Coronary artery (tissue), 2 donors: Measurements from ENCODE around the gene UBR3.
"Not testable (repeated sequence)": the region's sequence is repeated elsewhere in the genome, so short reads cannot be mapped to it uniquely, and the experiment has no call there.

Experiments used
- DNase-seq: peaks from one replicate; pipeline ENCODE4 v3.0.0-alpha.2; 2017; ENCODE audit warnings: low spot score
- H3K27ac ChIP-seq, 2 donors: fragments of 200-600 bp; sonication (generic); one replicate each; pipeline ENCODE4 v1.5.1; 2016 to 2019
- H3K4me3 ChIP-seq: fragments of 200-600 bp; sonication (generic); 2 replicates; pipeline ENCODE4 v1.5.1; 2016; ENCODE audit warnings: mild to moderate bottlenecking, moderate library complexity
- CTCF ChIP-seq: fragments of 200-600 bp; sonication (generic); IDR thresholded peaks from one replicate; pipeline ENCODE4 v1.5.1; 2019; ENCODE audit warnings: antibody characterized with exemption

UBR3 gene

GRCh38 chr2:169887120-169887519 lies 59.9 kb downstream of the UBR3 start:
- Histone ChIP-seq H3K27ac (no peak overlapping the region), H3K4me3 (no peak overlapping the region)
- no peak for TF ChIP-seq CTCF
- no peak for DNase-seq

- Histone ChIP-seq H3K27ac (no peak overlapping the region), H3K4me3 (no peak overlapping the region)
- no peak for DNase-seq
- TF ChIP-seq CTCF, result no peak
These were observed 64.5 kb downstream of the UBR3 start for GRCh38 chr2:169891593-169892298.

GRCh38 chr2:169892951-169893350 lies 65.7 kb downstream of the UBR3 start:
- no peak overlapping the region for H3K27ac ChIP-seq
- no peak for DNase-seq
- H3K4me3 ChIP-seq, result no peak overlapping the region
- no peak for TF ChIP-seq CTCF

GRCh38 chr2:169895294-169895985 lies 68.2 kb downstream of the UBR3 start:
- no peak overlapping the region for H3K27ac ChIP-seq
- DNase-seq, result no peak
- H3K4me3 ChIP-seq, result no peak overlapping the region
- no peak for TF ChIP-seq CTCF

GRCh38 chr2:169897834-169898233 lies 70.6 kb downstream of the UBR3 start:
- no peak for TF ChIP-seq CTCF
- no peak for DNase-seq
- Histone ChIP-seq H3K4me3 (no peak overlapping the region), H3K27ac (no peak overlapping the region)

- not testable (repeated sequence) for DNase-seq, H3K4me3 ChIP-seq, H3K27ac ChIP-seq
These were observed 72.8 kb downstream of the UBR3 start for GRCh38 chr2:169900103-169900502.

- no peak for TF ChIP-seq CTCF
- DNase-seq, result no peak
- H3K27ac ChIP-seq, result no peak overlapping the region
- no peak overlapping the region for H3K4me3 ChIP-seq
These were observed 73.4 kb downstream of the UBR3 start for GRCh38 chr2:169900686-169901085.
